Measurements from ENCODE around the gene TMEM184A. TPM values are rescaled to one million over a fixed set of nuclear protein-coding genes. Genes with fewer than 3 reads are reported as not detected.

TMEM184A gene
- polyA plus RNA-seq, 12 donors, result 0.32 to 8.0 (median 1.5) TPM; not detected in 1

GRCh38 chr7:1503390-1503789 lies 52.6 kb downstream of the TMEM184A start:
- DNase-seq, result no peak

GRCh38 chr7:1502845-1503244 lies 53.2 kb downstream of the TMEM184A start:
- DNase-seq, result no peak

- no peak for DNase-seq
Observed at GRCh38 chr7:1501487-1502270, 54.3 kb downstream of the TMEM184A start.

DNA sequence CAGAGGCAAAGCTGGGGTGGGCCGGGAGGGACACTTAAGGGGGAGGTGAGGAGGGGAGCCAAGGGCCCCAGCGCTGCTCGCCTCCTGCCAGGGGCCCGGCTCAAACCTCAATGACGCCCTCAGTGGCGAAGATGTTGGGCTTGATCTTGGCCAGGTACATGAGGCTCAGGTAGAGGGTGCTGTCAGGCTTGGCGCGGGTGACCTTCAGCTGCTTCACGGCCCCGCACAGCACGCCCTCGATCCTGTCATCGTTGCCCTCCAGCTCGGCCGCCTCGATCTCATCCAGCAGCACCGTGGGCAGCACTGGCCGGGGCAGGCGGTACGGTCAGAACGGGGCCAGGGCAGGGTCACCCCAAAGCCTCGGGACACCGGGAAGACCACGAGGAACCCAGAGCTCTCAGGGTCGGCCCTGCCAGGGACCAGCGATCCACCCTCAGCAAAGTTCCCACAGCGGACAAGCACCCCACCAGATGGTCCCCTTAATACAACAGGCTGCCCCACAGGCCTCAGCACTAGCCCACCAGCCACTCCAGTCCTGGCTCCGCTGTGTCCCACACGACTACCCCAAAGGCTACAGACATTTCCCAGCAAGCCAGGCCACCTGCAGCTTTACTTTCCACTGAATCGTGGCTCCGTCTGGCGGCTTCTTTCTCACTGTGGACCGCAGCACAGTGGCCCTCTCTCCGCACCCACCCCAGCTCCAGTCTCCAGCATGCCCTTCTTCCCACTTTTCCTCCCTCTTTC lies 55.8 kb downstream of the TMEM184A start:
- no peak for DNase-seq

- DNase-seq, result no peak
Observed at GRCh38 chr7:1499367-1500029, 56.5 kb downstream of the TMEM184A start.

DNA sequence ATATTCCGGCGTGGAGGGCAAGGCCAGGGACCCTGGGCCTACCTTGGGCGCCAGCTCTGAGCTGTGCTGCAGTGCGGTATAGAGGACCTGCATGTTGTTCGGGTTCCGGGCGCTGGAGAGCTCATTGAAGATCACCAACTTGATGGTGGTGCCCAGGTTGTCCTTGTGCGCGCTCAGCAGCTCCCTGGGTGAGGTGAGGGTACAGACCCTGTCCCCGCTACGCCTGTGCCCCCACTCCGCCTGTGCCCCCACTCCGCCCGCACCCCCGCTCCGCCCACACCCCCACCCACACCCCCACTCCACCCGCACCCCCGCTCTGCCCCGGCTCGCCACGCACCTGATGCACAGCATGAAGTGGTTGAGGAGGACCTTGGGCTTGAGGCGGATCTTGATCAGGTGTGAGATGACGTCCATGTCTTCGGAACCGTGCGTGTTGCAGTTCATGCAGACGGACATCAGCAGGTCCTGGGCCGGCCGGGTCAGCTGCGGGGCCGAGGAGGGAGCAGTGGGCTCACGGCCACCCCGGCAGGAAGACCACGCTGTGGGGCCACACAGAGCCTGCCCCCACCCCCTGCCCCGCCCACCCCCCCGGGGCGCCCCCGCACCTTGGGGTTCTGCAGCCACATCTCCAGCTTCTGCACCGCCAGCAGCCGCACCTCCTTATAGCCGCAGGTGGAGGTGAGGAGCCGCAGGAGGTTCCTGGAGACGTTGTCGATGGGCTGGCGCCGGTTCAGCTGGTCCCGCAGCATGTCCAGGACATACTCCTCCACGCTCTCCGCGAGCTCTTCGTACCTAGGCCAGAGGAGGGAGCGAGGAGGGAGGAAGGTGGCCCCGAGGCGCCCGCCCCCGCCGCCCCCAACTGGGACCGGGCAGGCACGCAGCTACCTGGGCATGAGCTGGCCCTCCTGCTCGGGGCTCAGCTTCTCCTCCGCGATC lies 57.4 kb downstream of the TMEM184A start:
- no peak for DNase-seq

- DNase-seq, result no peak
Observed at GRCh38 chr7:1497293-1497927, 58.6 kb downstream of the TMEM184A start.

GRCh38 chr7:1496531-1497292 lies 59.3 kb downstream of the TMEM184A start:
- no peak for DNase-seq

DNA sequence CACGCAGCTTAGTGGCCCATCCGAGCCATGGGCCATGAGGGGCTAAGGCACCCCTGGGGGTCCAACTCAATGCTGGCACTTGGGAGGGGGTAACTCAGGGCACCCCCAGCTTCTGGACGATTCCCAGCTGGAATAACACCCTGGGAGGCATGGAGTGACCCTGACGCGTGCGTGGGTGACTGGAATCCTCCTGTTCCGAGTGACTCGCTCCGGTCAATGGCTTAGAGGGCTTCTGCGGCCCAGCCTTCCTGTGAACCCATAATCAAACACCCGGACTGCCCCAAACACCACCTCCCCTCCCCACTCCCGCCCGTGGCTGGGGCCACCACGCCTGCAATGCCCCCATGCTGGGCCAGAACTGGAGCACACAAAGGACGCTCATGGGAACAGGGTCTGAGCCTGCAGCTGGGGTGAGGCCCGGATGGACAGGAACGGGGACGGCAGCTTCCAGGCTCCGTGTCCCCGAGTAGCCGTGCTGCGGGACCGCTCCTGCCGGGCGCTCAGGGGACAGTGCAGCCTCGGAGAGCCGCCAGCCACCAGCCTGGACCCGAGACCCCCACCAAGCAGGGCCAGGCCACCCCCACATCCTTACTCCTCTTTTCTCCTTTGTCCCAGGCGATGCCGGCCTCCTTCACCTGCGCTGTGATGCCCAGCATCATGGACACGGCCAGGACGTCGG lies 60.3 kb downstream of the TMEM184A start:
- DNase-seq, result no peak

- DNase-seq, result no peak
Observed at GRCh38 chr7:1494866-1495563, 61.0 kb downstream of the TMEM184A start.

DNA sequence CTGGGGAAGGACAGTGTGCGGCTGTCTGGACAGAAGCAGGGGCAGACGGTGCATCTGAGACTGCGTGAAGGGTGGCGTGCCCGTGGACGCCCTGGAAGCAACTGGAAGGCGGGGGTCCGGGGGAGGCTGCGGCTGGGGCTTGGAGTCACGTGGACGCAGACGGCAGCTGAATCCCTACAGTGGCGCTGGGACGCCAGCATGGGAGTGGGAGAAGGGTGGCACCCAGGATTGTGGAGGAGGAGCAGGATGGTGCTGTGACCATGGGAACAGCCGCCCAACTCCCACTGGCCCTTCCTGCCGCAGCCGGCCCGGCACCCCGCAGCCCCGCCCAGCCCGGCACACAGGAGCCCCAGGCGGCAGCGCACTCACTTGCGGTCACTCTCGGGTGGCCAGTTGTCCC lies 61.6 kb downstream of the TMEM184A start:
- no peak for DNase-seq

GRCh38 chr7:1493571-1493970 lies 62.4 kb downstream of the TMEM184A start:
- DNase-seq, result no peak

- no peak for DNase-seq
Observed at GRCh38 chr7:1493129-1493528, 62.9 kb downstream of the TMEM184A start.

DNA sequence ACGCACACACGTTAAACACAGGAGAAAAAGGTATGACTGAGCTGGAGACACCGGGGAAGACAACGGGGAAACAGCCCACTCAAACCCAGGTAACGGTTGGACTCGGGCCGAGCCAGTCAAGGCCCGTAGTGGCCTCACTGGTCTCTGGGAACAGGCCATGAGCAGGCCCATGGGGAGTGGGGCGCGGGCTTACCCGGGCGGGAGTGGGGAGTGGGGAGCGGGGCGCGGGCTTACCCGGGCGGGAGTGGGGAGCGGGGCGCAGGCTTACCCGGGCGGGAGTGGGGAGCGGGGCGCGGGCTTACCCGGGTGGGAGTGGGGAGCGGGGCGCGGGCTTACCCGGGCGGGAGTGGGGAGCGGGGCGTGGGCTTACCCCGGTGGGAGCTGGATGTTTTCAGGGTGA lies 63.4 kb downstream of the TMEM184A start:
- no peak for DNase-seq

Other genes starting within 250 kb of the TMEM184A start
- 10 to 100 TPM in 1 of 12 donors, 1 to 10 TPM in 10, not detected in 1; 3.9 to 11.7 (median 5.1) TPM for gene MICALL2, start 96.7 kb downstream of the TMEM184A start, polyA plus RNA-seq (ENCODE audit: insufficient read length in 12 of 12)
- gene INTS1, start 51.8 kb downstream of the TMEM184A start, polyA plus RNA-seq (ENCODE audit: insufficient read length in 12 of 12), result 10 to 100 TPM in 11 of 12 donors, not detected in 1; 23.9 to 55.2 (median 35.1) TPM
- 10 to 100 TPM in 4 of 12 donors, 1 to 10 TPM in 7, not detected in 1; 6.8 to 21.8 (median 9.0) TPM for gene MAFK, start 25.5 kb downstream of the TMEM184A start, polyA plus RNA-seq (ENCODE audit: insufficient read length in 12 of 12)
- gene PSMG3, start 13.8 kb upstream of the TMEM184A start, polyA plus RNA-seq (ENCODE audit: insufficient read length in 12 of 12), result 10 to 100 TPM in 11 of 12 donors, not detected in 1; 14.0 to 32.8 (median 19.8) TPM
- gene ELFN1, start 114.1 kb upstream of the TMEM184A start, polyA plus RNA-seq (ENCODE audit: insufficient read length in 12 of 12), result 10 to 100 TPM in 2 of 12 donors, 1 to 10 TPM in 9, not detected in 1; 1.6 to 12.9 (median 4.9) TPM

All from muscle of arm (tissue), 12 donors.